ENCODE data around the gene SLC6A6. TPM values are rescaled to one million over a fixed set of nuclear protein-coding genes. Genes with fewer than 3 reads are reported as not detected.

SLC6A6 gene
- total RNA-seq, 2 donors from 2014 or later = 4.9 to 5.7 TPM

DNA sequence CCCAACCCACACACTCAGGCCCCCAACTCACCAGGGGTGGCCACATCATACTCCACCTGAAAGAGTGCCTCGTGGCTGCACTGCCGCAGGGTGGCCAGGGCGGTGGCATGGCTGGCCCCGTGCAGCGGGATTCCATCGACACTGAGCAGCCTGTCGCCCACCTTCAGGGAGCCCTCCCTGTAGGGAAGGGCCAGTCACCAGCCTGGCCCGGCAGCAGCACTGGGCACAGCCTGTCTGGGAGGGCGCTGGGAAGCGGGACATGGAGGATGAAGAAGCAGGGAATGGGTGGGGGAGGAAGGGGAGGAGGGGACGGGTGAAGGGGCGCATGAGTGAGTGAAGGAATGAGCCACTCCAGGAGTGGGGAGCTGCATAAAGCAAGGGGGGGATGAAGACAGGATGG is 119.2 kb downstream of the SLC6A6 start:
- Histone ChIP-seq H3K4me1 (no peaks in the 10 kb centered on the region), H3K9me3 (no peaks in the 10 kb centered on the region), H3K27ac (no peak overlapping the region), H3K4me3 (no peak overlapping the region), H3K27me3 (no peaks in the 10 kb centered on the region), H3K36me3 (replicated peaks in 1 of 2; ENCODE audit: insufficient read depth in 1 of 2, low read depth in 2 of 2) (no peaks in the 10 kb centered on the region)
- intact Hi-C loops (cut with DNase I) = no loop called here
- TF ChIP-seq CTCF (IDR thresholded peaks at IDR 0.05) = no peak
- no peak for TF ChIP-seq POLR2A (IDR thresholded peaks at IDR 0.05)
- no peak for DNase-seq
- no peak for ATAC-seq
- WGBS, 2 donors = 73 to 88% methylated on average over 9 to 12 of the region's 12 CpGs

GRCh38 chr3:14522129-14522691 is 119.8 kb downstream of the SLC6A6 start:
- Histone ChIP-seq H3K27me3 (no peaks in the 10 kb centered on the region), H3K4me1 (no peaks in the 10 kb centered on the region), H3K36me3 (replicated peaks in 1 of 2; ENCODE audit: insufficient read depth in 1 of 2, low read depth in 2 of 2) (no peaks in the 10 kb centered on the region), H3K9me3 (no peaks in the 10 kb centered on the region), H3K27ac (no peak overlapping the region), H3K4me3 (no peak overlapping the region)
- no peak for ATAC-seq
- intact Hi-C loops (cut with DNase I) = no loop called here
- 77 to 88% methylated on average over 9 to 16 of the region's 16 CpGs for WGBS, 2 donors
- no peak for TF ChIP-seq CTCF (IDR thresholded peaks at IDR 0.05)
- TF ChIP-seq POLR2A (IDR thresholded peaks at IDR 0.05) = no peak
- DNase-seq = no peak

DNA sequence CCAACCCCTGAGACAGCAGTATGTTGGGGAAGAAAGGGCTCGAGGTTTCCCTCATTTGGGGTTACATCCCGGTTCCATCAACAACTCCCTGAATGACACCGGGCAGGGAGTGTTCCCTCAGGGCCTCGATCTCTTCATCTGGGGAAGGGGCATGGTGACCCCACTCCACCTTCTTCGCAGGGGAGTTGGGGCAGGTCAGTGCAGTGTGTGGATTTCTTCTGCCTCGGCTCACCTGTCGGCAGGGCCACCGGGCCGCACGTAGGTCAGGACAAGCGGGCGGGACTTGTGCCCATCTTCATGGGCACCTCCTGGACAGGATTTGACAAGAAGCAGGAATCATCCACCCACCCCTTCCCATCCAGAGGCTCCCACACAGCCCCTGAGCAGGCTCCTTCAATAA is 120.4 kb downstream of the SLC6A6 start:
- 82 to 92% methylated on average over 5 to 12 of the region's 12 CpGs for WGBS, 2 donors
- ATAC-seq (no peak), DNase-seq (no peak)
- intact Hi-C loops (cut with DNase I) = no loop called here
- no peaks in the 10 kb centered on the region for H3K9me3 ChIP-seq
- H3K4me1 ChIP-seq = no peaks in the 10 kb centered on the region
- TF ChIP-seq CTCF (IDR thresholded peaks at IDR 0.05) = no peak
- no peak overlapping the region for H3K27ac ChIP-seq
- H3K4me3 ChIP-seq = no peak overlapping the region
- no peaks in the 10 kb centered on the region for H3K27me3 ChIP-seq
- no peaks in the 10 kb centered on the region for H3K36me3 ChIP-seq (replicated peaks in 1 of 2; ENCODE audit: insufficient read depth in 1 of 2, low read depth in 2 of 2)

GRCh38 chr3:14523792-14524191 is 121.4 kb downstream of the SLC6A6 start:
- 70 to 76% methylated on average over 5 to 7 of the region's 7 CpGs for WGBS, 2 donors
- TF ChIP-seq POLR2A (IDR thresholded peaks at IDR 0.05) = no peak
- no peak for TF ChIP-seq CTCF (IDR thresholded peaks at IDR 0.05)
- no peaks in the 10 kb centered on the region for H3K36me3 ChIP-seq (replicated peaks in 1 of 2; ENCODE audit: insufficient read depth in 1 of 2, low read depth in 2 of 2)
- no peak overlapping the region for H3K27ac ChIP-seq
- no peak for DNase-seq
- H3K4me3 ChIP-seq = no peak overlapping the region
- no peak for ATAC-seq
- intact Hi-C loops (cut with DNase I) = no loop called here
- H3K4me1 ChIP-seq = no peaks in the 10 kb centered on the region
- H3K9me3 ChIP-seq = no peaks in the 10 kb centered on the region
- no peaks in the 10 kb centered on the region for H3K27me3 ChIP-seq

GRCh38 chr3:14524311-14524711 is 121.9 kb downstream of the SLC6A6 start:
- ATAC-seq (no peak), DNase-seq (peak in 2 of 4 donors; percentile 2 to 8)
- H3K27ac ChIP-seq = no peak overlapping the region
- WGBS, 2 donors = 65 to 85% methylated on average over 4 to 13 of the region's 14 CpGs
- intact Hi-C loops (cut with DNase I) = no loop called here
- no peaks in the 10 kb centered on the region for H3K27me3 ChIP-seq
- TF ChIP-seq POLR2A (IDR thresholded peaks at IDR 0.05) (no peak), CTCF (IDR thresholded peaks at IDR 0.05) (no peak)
- no peaks in the 10 kb centered on the region for H3K36me3 ChIP-seq (replicated peaks in 1 of 2; ENCODE audit: insufficient read depth in 1 of 2, low read depth in 2 of 2)
- H3K4me1 ChIP-seq = no peaks in the 10 kb centered on the region
- H3K9me3 ChIP-seq = no peaks in the 10 kb centered on the region
- no peak overlapping the region for H3K4me3 ChIP-seq

All from body of pancreas (tissue), 4 donors.